Stimulated activated CD8-positive, alpha-beta memory T cell treated with anti-CD3 and anti-CD28 coated beads, Interleukin-7, amount 100 ng/mL, for 48 hours (primary cell): Measurements from ENCODE around the gene DST.

Experiments used
- DNase-seq, 2 donors: peaks; one replicate each; pipeline ENCODE4 v3.0.0-alpha.2; 2020; ENCODE audit warnings: low read depth in 1 of 2; ENCODE audit errors: extremely low read depth in 1 of 2

DST gene

DNA sequence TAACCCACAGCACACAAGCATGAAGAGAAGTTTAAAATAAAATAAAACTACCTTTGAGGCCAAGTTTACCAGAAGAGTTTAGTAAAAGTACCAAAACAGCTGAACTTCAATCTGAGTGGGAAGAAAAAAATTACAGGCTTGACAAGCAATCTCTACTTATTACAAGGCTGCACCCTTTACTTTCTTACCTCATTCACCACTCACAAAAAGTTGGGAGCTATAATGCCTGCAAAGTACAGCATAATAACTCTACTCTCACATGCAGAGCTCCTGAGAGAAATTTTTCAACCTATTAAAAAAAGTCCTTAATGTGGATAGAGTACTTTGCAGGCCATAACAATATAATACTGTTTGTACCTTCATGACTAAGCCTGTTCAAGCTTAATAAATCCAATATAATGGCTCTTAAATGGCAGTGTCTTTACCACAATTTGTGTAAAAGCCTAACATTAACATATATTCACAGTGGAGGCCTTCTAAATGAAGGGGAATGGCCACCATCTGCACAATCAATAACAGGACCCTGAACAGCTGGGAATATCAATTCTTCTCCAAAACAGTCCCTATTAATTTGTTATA is 103.1 kb downstream of the DST start:
- no peak for DNase-seq

GRCh38 chr6:56538851-56539250 is 103.8 kb downstream of the DST start:
- DNase-seq = no peak

DNA sequence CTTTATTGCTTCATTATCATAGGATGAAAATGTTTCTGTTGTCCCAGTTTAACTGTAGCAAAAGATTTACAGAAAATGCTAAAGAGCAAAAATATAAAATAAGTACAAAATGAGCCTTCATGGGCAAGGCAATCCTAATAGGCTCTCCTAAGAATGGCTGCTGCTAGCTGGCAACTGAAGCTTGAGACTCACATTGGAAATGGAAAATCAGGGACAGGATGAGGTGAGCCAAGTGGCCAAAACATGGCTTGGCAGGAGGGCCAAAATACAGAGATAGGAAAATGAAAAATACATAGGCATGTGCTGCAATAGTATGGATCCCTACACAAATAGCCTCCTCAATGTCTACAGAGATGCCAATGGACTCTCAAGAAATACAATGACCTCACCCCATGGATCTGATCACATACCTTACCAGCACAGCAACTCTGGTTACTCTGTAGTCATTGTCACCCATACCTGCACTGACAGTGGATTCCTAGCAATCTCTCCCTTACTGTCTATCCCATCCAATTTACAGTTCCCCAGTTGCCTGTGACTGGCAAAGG is 105.4 kb downstream of the DST start:
- DNase-seq = no peak

DNA sequence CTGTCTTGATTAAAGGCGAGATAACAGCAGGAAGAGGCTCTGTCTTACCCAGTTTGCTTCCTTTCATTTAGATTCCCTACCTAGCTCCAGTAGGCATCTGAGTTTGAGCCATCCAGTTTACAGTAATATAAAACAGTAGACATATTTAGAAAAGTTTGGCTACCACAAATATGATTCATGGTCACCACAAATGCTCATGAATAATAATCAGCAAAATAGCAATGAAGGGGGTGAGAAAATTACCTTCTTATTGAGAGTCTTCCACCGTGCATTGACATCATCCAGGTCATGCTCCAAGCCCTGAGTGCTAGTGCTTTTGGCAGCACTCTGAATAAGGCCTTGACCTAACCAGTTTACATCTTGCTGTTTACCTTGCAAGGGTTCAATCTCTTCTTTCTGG is 106.2 kb downstream of the DST start:
- no peak for DNase-seq

DNA sequence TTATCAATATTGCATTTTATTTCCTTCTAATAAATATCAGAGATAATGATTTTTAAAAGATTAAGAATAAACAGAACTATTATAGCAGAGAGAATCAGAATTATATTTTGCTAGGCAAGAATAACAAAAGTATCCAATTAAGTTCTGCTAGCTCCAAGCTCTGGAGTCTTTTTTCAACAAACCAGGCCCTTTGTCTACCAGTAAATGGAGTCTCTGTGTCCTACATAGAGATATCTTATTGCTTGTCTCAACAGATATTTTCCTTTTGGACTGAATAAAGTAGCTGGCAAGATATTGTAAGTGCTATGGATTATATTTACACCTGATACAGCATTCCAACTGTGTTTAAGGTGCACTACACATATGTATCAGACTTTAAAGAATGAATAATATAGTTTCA is 107.1 kb downstream of the DST start:
- DNase-seq = no peak

DNA sequence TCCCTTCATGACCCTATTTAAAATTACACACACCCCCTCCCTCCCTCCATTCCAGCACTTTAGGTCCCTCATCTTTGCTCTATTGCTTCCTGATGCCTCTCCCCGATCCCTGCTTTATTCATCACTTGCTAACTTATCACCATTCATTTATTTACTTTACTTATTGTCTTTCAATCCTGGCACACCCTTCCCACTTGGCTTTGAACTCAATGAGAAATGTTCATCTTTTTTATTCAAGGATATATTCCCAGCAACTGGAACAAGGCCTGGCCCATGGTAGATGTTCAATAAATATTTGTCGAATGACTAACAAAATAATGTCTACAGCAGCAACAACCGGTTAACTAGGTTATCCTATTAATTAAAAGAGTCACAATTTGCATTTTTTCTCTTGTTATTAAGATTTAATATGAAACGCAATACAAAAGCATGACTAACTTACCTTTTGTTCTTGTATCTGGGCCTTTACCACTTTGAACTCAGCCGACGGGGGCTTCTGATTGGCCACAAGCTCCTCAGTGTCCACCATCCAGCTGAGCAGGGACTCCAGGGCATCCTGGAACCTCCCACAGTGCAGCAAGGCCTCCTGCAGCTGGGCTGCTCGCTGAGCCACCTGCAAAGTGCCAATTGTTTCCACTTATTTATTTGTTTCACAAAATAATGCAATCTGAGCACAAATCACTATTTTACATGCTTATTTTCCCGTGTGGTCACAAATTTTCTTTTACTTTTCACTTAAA is 107.8 kb downstream of the DST start:
- no peak for DNase-seq

DNA sequence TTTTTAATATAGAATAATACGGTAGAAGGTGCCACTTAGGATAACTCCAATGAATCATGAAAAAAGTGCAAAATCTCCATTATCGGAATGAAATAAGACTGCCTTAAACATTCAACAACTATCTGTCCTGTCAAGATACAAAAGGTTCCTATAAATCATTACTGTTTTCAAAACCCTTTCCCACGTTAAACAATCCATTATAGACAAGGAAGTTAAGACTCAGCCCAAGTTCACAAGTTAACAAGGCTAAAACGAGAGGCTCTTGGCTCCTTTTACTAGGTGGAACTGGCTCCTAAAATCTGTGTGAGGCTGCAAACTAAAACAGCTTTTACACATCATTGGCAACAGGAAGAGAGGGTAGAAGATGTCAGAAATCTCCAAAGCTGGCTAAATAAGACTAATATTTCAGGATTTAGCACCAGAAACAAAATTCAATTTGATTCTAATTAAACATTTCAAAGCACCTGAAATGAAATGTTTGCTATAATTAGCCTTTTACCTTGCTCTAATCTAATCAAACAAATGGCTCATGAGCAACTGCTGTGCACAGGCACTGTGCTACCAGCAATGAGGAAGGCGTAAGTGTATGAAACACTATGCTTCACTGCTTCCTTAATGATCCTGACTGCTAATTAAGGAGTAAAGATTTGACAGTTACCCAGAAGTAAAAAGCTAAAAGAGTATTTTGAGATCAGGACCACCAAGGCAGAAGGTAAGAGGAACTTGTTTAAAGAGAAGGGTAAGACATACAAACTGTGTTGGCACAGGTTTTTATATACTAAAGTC is 109.7 kb downstream of the DST start:
- DNase-seq = no peak

DNA sequence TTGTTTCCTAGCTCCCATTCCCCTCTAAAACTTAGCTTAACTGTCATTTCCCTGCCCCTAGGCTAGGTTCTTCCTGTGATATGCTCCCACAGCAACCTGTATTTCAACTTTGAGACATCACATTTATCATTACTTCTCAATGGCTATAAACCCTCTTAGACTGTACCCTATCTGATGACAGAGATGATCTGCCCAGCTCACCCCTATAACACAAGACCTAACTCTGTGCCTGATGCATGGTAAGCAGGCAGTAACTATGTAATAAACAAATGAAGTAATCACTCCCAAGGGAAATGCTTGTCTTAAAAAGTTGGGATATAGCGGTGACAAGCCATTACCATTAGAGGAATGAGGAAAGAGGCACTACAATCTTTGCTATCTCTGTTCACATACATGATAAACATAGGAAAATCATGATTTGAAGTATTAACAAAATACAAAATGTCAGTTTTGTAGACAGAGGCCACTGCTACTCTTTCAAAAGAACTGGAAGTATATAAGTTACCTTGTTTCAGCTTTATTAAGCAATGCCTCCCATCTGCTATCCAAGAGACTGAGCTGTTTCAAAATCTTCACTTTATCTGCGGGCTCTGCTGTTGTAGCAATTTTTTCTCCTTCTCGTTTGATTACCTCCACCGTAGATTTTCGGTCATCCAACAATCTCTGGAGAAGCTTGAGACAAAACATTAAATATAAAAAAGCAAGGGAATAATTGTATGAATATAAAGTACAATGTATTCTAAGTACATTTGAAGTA is 110.7 kb downstream of the DST start:
- no peak for DNase-seq

- no peak for DNase-seq
These were observed 113.0 kb downstream of the DST start for GRCh38 chr6:56529594-56530191.

GRCh38 chr6:56528412-56528841 is 114.3 kb downstream of the DST start:
- no peak for DNase-seq

DNA sequence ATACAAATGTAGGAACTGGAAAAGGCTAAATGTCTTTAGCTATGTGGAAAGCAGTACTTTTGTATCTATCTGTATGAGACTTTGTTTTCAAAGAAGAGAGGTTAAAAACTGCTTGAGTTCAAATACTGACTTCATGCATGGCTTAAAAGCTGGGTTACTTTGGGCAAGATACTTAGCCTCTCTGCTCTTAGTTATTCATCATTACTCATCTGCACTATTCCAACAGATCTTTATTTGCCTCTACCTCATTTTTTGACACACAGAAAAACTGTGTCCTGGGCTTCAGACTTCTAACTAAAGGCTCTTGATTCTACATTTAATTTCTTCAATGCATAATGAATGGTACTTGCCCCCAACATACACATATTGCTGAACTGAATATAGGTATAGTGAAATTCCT is 114.8 kb downstream of the DST start:
- no peak for DNase-seq

DNA sequence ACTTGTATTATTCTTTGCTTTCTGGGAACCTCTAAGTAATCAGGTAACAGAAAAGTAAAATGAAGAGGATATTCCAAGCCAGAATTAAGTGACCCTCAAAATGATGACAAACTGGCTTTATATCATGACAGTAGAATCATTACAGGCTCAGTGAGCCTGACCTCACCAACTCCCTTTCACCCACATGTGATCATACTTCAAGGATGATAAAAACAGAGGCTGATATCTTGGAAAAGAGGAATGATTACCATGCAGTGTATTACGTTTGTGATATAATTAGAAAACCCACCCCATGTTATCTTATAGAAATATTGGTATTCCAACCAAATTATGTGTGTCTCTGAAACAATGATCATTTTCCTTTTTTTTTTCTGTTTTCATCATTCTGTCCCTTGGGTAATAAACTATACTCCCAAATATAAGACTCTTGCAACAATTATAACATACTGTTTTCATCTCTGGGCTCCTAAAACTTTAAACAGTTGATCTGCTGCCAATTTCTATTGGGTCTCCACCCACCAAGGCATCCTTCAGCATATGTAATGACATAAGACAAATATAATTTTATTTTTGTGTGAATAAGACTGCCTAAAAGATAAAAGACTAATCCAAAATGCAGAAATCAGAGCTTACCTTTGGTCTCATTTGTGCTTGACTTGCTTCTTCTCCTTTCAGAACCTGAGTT is 115.7 kb downstream of the DST start:
- no peak for DNase-seq

GRCh38 chr6:56525974-56526789 is 116.5 kb downstream of the DST start:
- DNase-seq = no peak

- no peak for DNase-seq
These were observed 117.6 kb downstream of the DST start for GRCh38 chr6:56524891-56525703.

GRCh38 chr6:56522495-56523270 is 120.0 kb downstream of the DST start:
- no peak for DNase-seq

DNA sequence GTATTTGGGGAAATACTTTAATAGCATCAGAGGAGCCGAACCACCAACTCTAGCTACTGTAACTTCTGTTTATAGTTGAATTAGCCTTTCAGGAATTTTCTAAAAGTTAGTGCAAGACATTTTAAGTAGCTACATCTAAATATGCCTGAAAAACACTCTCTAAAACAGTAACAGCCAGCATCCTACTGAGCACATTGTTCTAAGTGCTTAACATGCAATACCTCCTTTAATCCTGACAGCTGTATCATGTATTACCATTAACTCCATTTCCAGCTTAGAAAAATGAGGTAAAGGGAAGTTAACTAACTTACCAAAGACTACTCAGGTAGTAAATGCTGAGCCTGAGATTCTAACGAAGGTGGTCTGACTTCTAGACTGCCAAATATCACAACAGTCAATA is 120.7 kb downstream of the DST start:
- no peak for DNase-seq

DNA sequence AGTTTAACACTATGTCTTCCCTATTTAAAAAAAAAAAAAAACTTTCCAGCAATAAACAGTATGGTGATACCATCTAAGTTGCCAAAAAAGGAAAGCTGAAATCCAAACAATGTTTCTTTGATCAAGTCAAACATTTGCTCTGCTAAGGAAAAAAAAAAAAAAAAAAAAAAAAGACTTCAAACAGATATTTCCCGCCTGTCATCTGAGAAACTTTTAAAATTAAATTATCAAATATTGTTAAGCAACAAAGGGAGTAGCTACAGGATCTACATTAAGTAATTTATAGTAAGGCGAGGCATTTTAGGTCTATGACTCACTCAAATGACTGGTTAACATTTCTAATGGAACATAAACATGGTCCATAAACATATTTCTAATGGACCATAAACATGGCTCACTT is 121.2 kb downstream of the DST start:
- DNase-seq = no peak

GRCh38 chr6:56520218-56520617 is 122.5 kb downstream of the DST start:
- DNase-seq = no peak
